Type B pancreatic cell (in vitro differentiated cells): ENCODE data around the gene OSGEPL1. TPM values are rescaled to one million over a fixed set of nuclear protein-coding genes. Genes with fewer than 3 reads are reported as not detected.

Source experiments
- DNase-seq: peaks from one replicate; pipeline ENCODE4 v3.0.0; 2021; ENCODE audit warnings: mixed read lengths; ENCODE audit not compliant: unreplicated experiment; ENCODE audit errors: extremely low spot score
- H3K27ac Mint-ChIP-seq: 2 replicates; pipeline ENCODE4 v1.8.0; 2021; ENCODE audit warnings: mild to moderate bottlenecking, mixed read lengths
- H3K27me3 Mint-ChIP-seq: 2 replicates; pipeline ENCODE4 v1.8.0; 2021; ENCODE audit warnings: mixed read lengths
- H3K36me3 Mint-ChIP-seq: 2 replicates; pipeline ENCODE4 v1.8.0; 2021; ENCODE audit warnings: mixed read lengths
- H3K4me1 Mint-ChIP-seq: one replicate; pipeline ENCODE4 v1.8.0; 2021; ENCODE audit warnings: mixed read lengths; ENCODE audit not compliant: unreplicated experiment
- H3K4me3 Mint-ChIP-seq: 2 replicates; pipeline ENCODE4 v1.8.0; 2021; ENCODE audit warnings: mild to moderate bottlenecking, mixed read lengths
- H3K9me3 Mint-ChIP-seq: 2 replicates; pipeline ENCODE4 v1.8.0; 2021; ENCODE audit warnings: mixed read lengths
- CTCF ChIP-seq: fragments of 200-600 bp; sonication (generic); conservative IDR thresholded peaks from 2 replicates; pipeline ENCODE4 v1.5.0; 2021; ENCODE audit warnings: antibody characterized with exemption, mild to moderate bottlenecking
- long read RNA-seq: library from polyadenylated mRNA; unstranded; transcript quantifications from one replicate; pipeline ENCODE4 v2.0.0, GENCODE V29; 2020
- total RNA-seq: library from RNA; stranded (reverse); gene quantifications from 2 replicates; pipeline ENCODE4 v1.2.1, GENCODE V29; 2021; ENCODE audit warnings: low replicate concordance

OSGEPL1 gene
- 7.6 and 13.7 TPM in 2 replicates for total RNA-seq
- long read RNA-seq, transcript OSGEPL1-201 (9 exons, 1,885 nt): major isoform, 6 of 45 reads
- long read RNA-seq, partial matches to known transcripts: 4 of 45 reads
- long read RNA-seq, other reads (novel, unspliced or antisense): 35 of 45 reads

GRCh38 chr2:189762551-189763298, at the start of gene OSGEPL1:
Gene OSGEPL1 (minus strand): TSS chr2:189762792. CDS start chr2:189761640, 1,152 bp downstream.
- Mint-ChIP-seq H3K4me3 (peak within 1 kb of the TSS; percentile 95), H3K36me3 (peaks cover 6% of the 10 kb centered on the region), H3K4me1 (peaks cover 4% of the 10 kb centered on the region), H3K27me3 (no peaks in the 10 kb centered on the region), H3K27ac (peak within 1 kb of the TSS; percentile 92), H3K9me3 (no peaks in the 10 kb centered on the region)
- peak; percentile 65 for TF ChIP-seq CTCF
- DNase-seq: peak; percentile 88

DNA sequence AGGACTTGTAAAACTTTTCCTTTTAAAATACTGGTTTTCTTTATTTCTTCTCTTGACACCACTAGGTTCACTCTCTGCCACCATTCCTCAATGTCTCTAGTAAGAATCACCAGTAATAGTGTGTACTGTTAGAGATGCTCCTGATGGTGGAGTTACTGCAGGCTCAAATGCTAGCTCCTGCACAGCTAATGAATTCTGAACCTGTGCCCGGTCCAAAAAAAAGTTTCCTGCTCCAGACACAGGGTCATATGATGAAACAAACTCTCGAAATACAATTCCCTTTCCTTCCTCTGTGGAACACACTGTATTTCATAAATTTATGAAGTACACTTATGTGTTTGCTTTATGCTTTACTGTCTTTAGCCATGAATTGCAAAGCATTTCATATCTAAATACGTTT, 40.8 kb upstream of the OSGEPL1 start:
- H3K27ac Mint-ChIP-seq: no peak overlapping the region
- DNase-seq: no peak

DNA sequence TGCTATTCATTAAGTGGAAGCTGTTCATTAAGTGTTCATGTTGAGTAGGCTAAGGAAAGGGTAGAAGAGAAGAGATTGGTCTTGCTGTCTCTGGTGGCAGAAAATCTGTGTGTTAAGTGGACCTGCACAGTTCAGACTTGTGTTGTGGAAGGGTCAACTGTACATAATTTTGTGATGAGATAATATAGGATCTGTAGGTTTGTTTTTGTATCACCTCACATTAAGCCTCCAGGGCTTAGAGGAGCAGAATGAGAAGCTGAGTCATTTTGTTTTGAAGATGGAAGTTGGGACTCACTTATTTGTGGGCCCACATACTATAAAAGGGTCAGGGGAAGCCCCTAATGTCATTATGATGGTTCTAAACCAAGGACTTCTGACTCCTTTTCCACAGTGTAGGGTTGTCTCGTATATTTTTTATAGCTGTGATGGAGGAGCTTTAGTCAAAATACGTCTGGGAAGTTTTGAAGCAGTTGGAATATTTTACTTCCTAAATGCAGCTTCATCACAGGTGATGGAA, 39.9 kb upstream of the OSGEPL1 start:
- Mint-ChIP-seq H3K4me1 (no peaks in the 10 kb centered on the region), H3K27ac (no peak overlapping the region), H3K9me3 (no peaks in the 10 kb centered on the region), H3K4me3 (no peak overlapping the region), H3K27me3 (no peaks in the 10 kb centered on the region), H3K36me3 (peaks cover 3% of the 10 kb centered on the region)
- no peak for DNase-seq
- TF ChIP-seq CTCF: no peak

More for the DNA sequence above, 40.8 kb upstream of the OSGEPL1 start:
- TF ChIP-seq CTCF: no peak
- H3K4me3 Mint-ChIP-seq: no peak overlapping the region
- no peaks in the 10 kb centered on the region for H3K4me1 Mint-ChIP-seq
- no peaks in the 10 kb centered on the region for H3K27me3 Mint-ChIP-seq
- peaks cover 3% of the 10 kb centered on the region for H3K36me3 Mint-ChIP-seq
- H3K9me3 Mint-ChIP-seq: no peaks in the 10 kb centered on the region

DNA sequence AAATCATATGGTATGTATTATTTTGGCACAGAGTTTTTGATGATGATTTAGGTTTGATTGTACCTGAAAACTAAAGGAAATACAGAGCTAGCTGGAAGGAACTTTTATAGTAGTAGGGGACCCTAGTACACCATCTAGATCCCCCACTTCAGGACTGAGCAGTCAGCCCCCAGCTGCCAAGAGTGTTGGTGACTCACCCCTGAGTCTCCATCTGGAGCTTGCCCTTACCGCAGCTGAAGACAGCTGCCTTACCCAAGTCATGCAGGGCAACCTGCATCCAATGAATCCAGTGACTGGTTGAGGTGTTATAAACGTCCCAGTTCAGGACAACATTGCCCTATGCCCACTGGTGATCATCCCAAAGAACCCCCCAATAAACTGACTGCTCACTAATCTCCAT, 36.9 kb upstream of the OSGEPL1 start:
- Mint-ChIP-seq H3K9me3 (no peaks in the 10 kb centered on the region), H3K4me1 (no peaks in the 10 kb centered on the region), H3K4me3 (no peak overlapping the region), H3K36me3 (peaks cover 5% of the 10 kb centered on the region), H3K27ac (peak overlapping the region; percentile 61), H3K27me3 (no peaks in the 10 kb centered on the region)
- DNase-seq: no peak
- no peak for TF ChIP-seq CTCF

DNA sequence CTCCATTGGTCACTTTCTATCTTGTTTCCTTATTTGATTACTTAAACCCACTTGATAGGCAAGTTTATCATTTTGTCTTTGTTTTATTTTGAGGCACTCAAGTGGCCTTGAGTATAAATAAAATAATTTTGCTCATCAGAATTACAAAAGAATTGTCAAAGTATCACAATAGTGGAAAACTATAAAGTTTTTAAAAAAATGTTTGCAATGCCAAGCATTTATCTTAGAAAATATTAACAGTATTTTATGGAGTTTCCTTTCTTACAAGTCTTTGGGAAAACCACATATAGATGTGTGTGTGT, 36.4 kb upstream of the OSGEPL1 start:
- H3K4me3 Mint-ChIP-seq: no peak overlapping the region
- no peak overlapping the region for H3K27ac Mint-ChIP-seq
- H3K4me1 Mint-ChIP-seq: no peaks in the 10 kb centered on the region
- H3K36me3 Mint-ChIP-seq: peaks cover 5% of the 10 kb centered on the region
- no peak for DNase-seq
- no peaks in the 10 kb centered on the region for H3K9me3 Mint-ChIP-seq
- TF ChIP-seq CTCF: no peak
- no peaks in the 10 kb centered on the region for H3K27me3 Mint-ChIP-seq
